Lower leg skin (tissue), 4 donors: ENCODE results near the gene C3orf18. TPM values are rescaled to one million over a fixed set of nuclear protein-coding genes. Genes with fewer than 3 reads are reported as not detected.

Experiments used
- DNase-seq, 2 donors: peaks; one replicate each; pipeline ENCODE4 v3.0.0-alpha.2; 2019; ENCODE audit warnings: low spot score in 2 of 2
- H3K4me3 ChIP-seq: fragments of 200-600 bp; sonication (generic); 2 replicates; pipeline ENCODE4 v1.5.1; 2017; ENCODE audit warnings: mild to moderate bottlenecking, low read depth; ENCODE audit not compliant: poor library complexity, severe bottlenecking
- CTCF ChIP-seq, 3 donors: fragments of 450-650 bp; IDR thresholded peaks; one replicate each; pipeline ENCODE4 v1.5.1; 2016; ENCODE audit warnings: antibody characterized with exemption in 3 of 3, mild to moderate bottlenecking in 3 of 3, moderate library complexity in 2 of 3
- POLR2A ChIP-seq, 2 donors: fragments of 450-650 bp; IDR thresholded peaks; one replicate each; pipeline ENCODE4 v1.6.1; 2016 to 2017; ENCODE audit warnings: antibody characterized with exemption in 2 of 2, mild to moderate bottlenecking in 1 of 2, moderate library complexity in 1 of 2
- WGBS, 2 donors: methylation state at CpG; one replicate each; pipeline ENCODE4 v1.1.5; 2018; 5-methylcytosine and 5-hydroxymethylcytosine counted together
- intact Hi-C: fragments of 100-400 bp; cut with DNase I; formaldehyde crosslinking; loops from one replicate; pipeline ENCODE4 v1.15.0; 2023; ENCODE audit warnings: low total_unique reads
- total RNA-seq, 4 donors: library from RNA; depleted of rRNA; stranded (reverse); fragments of >200 nt; gene quantifications; one replicate each; pipeline ENCODE4 v1.1.0, GENCODE V29; 2016

C3orf18 gene
- total RNA-seq, 4 donors from 2014 or later, result 0.27 to 3.9 (median 2.0) TPM

- TF ChIP-seq CTCF (IDR thresholded peaks at IDR 0.05), result no peak
- TF ChIP-seq POLR2A (IDR thresholded peaks at IDR 0.05), result no peak
- no peak overlapping the region for H3K4me3 ChIP-seq
- WGBS, 2 donors, result 42 to 60% methylated on average over 6 to 9 of the region's 9 CpGs
- no peak for DNase-seq
- intact Hi-C loops, result no loop called here
These were observed 23.7 kb upstream of the C3orf18 start for GRCh38 chr3:50591196-50591741.

- DNase-seq, result no peak
- 89 to 91% methylated on average over 4 of the region's 4 CpGs for WGBS, 2 donors
- no peak for TF ChIP-seq POLR2A (IDR thresholded peaks at IDR 0.05)
- no peak for TF ChIP-seq CTCF (IDR thresholded peaks at IDR 0.05)
- intact Hi-C loops, result no loop called here
- no peak overlapping the region for H3K4me3 ChIP-seq
These were observed 21.3 kb upstream of the C3orf18 start for GRCh38 chr3:50588759-50589433.

GRCh38 chr3:50587806-50588758, 20.5 kb upstream of the C3orf18 start:
- TF ChIP-seq POLR2A (IDR thresholded peaks at IDR 0.05) (no peak), CTCF (IDR thresholded peaks at IDR 0.05) (no peak)
- intact Hi-C loops, result no loop called here
- no peak for DNase-seq
- 42 to 49% methylated on average over 17 of the region's 17 CpGs for WGBS, 2 donors
- H3K4me3 ChIP-seq, result no peak overlapping the region

- 70 to 79% methylated on average over 6 of the region's 6 CpGs for WGBS, 2 donors
- intact Hi-C loops, result no loop called here
- DNase-seq, result no peak
- no peak overlapping the region for H3K4me3 ChIP-seq
- TF ChIP-seq POLR2A (IDR thresholded peaks at IDR 0.05), result no peak
- no peak for TF ChIP-seq CTCF (IDR thresholded peaks at IDR 0.05)
These were observed 19.8 kb upstream of the C3orf18 start for GRCh38 chr3:50587373-50587772.

- no peak overlapping the region for H3K4me3 ChIP-seq
- 68 to 82% methylated on average over 3 of the region's 3 CpGs for WGBS, 2 donors
- no peak for DNase-seq
- TF ChIP-seq CTCF (IDR thresholded peaks at IDR 0.05) (no peak), POLR2A (IDR thresholded peaks at IDR 0.05) (no peak)
- intact Hi-C loops, result no loop called here
These were observed 19.2 kb upstream of the C3orf18 start for GRCh38 chr3:50586763-50587070.
